NB4 (cell line): Measurements from ENCODE around the gene WDR88.

Source experiments
- DNase-seq: peaks from one replicate; pipeline ENCODE4 v3.0.0; 2010; ENCODE audit warnings: low read depth
- H3K4me3 ChIP-seq: one replicate; pipeline ENCODE4 v1.5.1; 2011; ENCODE audit warnings: mild to moderate bottlenecking, low read depth, low read length, moderate library complexity
- CTCF ChIP-seq: IDR thresholded peaks from one replicate; pipeline ENCODE4 v1.5.1; 2012; ENCODE audit warnings: low read depth, low read length
- MYC ChIP-seq: IDR thresholded peaks from 2 replicates; pipeline ENCODE4 v1.6.1; 2011; ENCODE audit warnings: low read depth, low read length
- POLR2A ChIP-seq: IDR thresholded peaks from 2 replicates; pipeline ENCODE4 v1.6.1; 2011; ENCODE audit warnings: mild to moderate bottlenecking; ENCODE audit not compliant: insufficient read length; ENCODE audit errors: extremely low read depth
- TF ChIP-seq, protein P1 (sequence below): IDR thresholded peaks from 2 replicates; pipeline ENCODE4 v1.6.1; 2011; ENCODE audit warnings: low read depth, low read length

The WDR88 gene

DNA sequence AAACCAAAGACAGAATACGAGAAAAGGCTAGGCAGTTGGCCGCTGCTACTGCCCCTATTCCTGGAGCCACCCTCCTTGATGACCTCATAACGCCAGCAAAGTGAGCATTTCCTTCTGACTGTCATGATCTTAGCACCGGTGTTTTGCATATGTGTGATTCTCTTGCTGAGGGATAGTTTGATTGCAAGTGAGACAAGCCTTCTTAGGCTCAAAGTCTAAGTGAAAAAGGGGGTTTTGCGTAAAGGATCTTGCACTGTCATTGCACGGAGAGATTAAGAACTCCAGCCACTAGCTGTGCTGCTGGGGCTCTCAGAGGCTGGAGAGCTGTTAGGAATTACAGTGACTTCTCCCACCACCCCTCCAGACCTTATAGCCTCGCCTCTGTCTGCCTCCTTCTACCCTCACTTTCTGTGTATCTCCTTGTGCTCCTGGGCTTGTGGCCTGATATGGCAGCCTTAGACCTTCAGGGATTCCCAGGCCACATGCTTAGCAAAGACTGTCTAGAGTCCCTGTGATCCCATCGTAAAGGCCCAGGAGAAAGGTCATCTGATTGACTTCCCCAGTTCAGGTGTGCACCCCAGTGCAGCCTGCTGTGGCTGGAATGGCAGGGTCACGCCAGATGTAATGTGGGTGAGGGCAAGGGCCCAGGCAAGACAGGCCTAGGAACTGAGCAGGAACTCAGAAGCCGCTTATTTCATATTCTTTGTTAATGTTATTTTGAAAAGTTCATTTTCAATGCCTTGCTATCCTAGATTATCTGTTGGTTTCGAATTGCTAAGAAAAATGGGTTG lies 38.3 kb upstream of the WDR88 start:
- H3K4me3 ChIP-seq, result no peak overlapping the region
- DNase-seq, result no peak
- no peak for TF ChIP-seq MYC
- TF ChIP-seq, protein P1, sequence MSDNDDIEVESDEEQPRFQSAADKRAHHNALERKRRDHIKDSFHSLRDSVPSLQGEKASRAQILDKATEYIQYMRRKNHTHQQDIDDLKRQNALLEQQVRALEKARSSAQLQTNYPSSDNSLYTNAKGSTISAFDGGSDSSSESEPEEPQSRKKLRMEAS, result no peak
- no peak for TF ChIP-seq POLR2A
- TF ChIP-seq CTCF, result no peak

DNA sequence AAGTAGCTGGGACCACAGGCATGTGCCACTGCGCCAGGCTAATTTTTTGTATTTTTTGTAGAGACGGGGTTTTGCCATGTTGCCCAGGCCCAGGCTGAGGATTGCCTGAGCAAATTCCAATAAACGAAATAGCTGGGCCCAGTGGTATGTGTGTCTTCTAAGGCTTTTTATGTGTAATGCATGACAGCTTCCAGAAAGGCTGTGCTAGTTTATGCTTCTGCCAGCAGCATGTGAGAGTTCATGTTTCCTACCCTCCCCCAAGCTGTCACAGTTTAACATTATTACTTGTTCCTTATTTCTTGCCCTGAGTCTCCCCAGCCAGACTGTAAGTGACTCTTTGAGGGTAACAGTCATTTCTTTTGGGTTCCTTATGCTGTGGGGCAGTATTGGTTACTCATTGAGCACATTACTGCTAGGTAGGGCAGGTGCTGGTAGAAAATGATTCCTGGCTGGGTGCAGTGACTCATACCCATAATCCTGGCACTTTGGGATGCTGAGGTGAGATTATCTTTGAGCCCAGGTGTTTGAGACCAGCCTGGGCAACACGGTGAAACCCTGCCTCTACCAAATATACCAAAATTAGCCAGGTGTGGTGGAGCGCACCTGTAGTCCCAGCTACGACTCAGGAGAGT lies 37.4 kb upstream of the WDR88 start:
- TF ChIP-seq, protein P1, result no peak
- H3K4me3 ChIP-seq, result no peak overlapping the region

DNA sequence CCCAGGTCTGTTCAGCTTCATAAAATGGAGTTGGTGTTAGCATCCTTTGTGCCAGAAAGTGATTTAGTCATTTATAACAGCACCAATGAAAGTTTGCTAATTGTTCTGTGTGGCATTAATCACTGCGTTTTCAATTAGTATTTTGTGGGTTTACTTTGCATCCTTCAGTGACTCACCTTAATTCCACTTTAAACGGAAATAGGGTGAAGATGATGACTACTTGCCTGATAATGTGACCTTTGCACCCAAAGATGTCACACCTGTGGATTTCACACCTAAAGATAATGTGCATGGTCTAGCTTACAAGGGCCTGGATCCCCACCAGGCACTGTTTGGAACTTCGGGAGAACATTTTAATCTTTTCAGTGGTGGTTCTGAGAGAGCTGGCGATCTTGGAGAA lies 35.9 kb upstream of the WDR88 start:
- DNase-seq, result no peak
- no peak overlapping the region for H3K4me3 ChIP-seq
- TF ChIP-seq MYC (no peak), CTCF (no peak), POLR2A (no peak)
- TF ChIP-seq, protein P1, result no peak

More for the DNA sequence above, 37.4 kb upstream of the WDR88 start:
- DNase-seq, result no peak

DNA sequence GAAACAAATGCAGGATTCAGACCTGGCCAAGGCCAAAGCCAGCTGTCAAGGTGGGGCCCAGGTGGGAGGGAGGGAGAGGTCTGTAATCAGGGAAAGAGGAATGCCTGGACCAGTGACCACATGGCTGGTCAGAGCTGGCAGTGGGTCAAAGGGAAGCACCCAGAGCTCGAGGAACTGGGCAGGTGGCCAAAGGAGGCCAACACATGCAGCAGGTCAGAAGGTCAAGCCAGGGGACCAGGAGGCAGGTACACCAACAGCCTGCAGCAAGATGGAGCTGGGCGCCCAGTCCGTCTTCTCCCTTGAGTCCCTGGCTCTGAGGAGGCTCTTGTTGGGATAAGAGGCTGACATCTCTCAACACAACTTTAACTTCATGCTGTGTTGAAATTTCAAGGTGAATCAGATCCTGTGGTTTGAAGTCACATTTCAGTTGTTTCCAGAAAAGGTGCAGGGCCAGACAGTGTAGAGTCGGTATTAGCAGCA lies 33.8 kb upstream of the WDR88 start:
- TF ChIP-seq, protein P1, result no peak
- TF ChIP-seq CTCF (no peak), MYC (no peak), POLR2A (no peak)
- no peak for DNase-seq
- H3K4me3 ChIP-seq, result no peak overlapping the region

DNA sequence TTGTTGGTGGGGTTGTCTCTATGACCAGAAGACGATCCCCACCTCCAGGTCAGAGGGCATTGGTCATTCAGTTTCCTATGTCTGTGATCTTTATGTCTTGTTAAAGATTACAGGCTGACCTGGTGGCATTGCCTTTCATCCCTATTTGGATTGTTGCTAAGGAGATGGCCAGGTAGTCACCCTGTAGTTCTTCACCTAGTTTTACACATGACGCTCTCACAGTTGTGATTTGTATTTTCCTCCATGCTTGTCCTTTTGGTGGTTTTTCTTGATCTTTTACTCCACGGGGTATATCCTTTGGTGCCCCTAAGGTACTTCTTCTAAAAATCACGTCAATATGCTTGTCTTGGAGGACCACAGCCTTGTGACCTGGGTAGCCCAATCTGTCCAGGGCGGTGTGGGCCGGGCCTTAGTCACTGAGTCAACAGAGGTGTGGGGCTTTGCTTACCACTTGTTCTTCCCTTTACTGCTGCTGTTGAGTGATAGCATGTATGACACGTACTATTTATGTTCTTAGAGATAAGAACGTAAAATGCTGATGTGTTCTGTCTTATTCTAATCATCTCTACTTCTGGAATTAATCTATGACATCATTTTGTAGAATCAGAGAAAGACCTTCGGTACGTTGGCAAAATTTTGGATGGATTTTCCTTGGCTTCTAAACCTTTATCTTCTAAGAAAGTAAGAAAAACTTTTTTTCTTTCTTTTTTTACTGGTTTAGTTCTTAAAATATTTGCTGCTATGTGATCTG lies 30.8 kb upstream of the WDR88 start:
- TF ChIP-seq POLR2A (no peak), MYC (no peak), CTCF (no peak)
- TF ChIP-seq, protein P1, result no peak
- DNase-seq, result no peak
- H3K4me3 ChIP-seq, result no peak overlapping the region

DNA sequence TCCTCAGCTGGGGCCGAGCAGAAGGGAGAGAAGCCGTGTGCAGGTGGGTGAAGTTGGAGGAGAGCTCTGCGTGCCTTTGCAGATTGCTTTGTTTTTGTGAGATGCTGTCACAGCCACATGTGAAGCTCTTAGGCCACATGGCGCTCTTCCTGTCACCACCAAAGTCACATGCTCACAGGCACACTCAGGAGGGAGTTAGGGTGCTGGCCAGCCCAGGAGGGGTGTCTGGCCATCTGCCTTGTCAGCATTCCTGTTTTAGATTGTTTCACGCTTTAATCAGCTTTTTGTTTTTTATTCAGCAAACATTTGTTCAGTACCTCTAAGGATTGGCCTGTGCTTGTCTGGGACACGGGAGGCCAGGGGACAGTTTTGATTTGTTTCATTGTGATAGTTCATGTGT lies 29.0 kb upstream of the WDR88 start:
- H3K4me3 ChIP-seq, result no peak overlapping the region
- no peak for DNase-seq
- no peak for TF ChIP-seq POLR2A
- TF ChIP-seq, protein P1, result no peak
- no peak for TF ChIP-seq CTCF
- TF ChIP-seq MYC, result no peak
